Thyroid gland (tissue), 4 donors: ENCODE data around the gene WNT9A.

Experiments used
- CTCF ChIP-seq, 6 experiments: fragments of 200-600 bp in 3 of 6; fragments of 450-650 bp in 3 of 6; sonication (generic) in 3 of 6; IDR thresholded peaks; one replicate each; pipeline ENCODE4 v1.5.1; 2016 to 2019; ENCODE audit warnings: antibody characterized with exemption in 6 of 6, mild to moderate bottlenecking in 2 of 6, inconsistent platforms in 1 of 6, moderate library complexity in 1 of 6
- POLR2A ChIP-seq, 2 donors: fragments of 450-650 bp; IDR thresholded peaks; one replicate each; pipeline ENCODE4 v1.6.1; 2017; ENCODE audit warnings: antibody characterized with exemption in 2 of 2, mild to moderate bottlenecking in 2 of 2, moderate library complexity in 1 of 2

- TF ChIP-seq POLR2A (IDR thresholded peaks at IDR 0.05) (no peak), CTCF (IDR thresholded peaks at IDR 0.05) (no peak)
Observed at GRCh38 chr1:227959325-227959860, 11.7 kb upstream of the WNT9A start.
